ENCODE measurements around the gene SP2. TPM values are rescaled to one million over a fixed set of nuclear protein-coding genes. Genes with fewer than 3 reads are reported as not detected.
"Not testable (repeated sequence)": the region's sequence is repeated elsewhere in the genome, so short reads cannot be mapped to it uniquely, and the experiment has no call there.

The SP2 gene
- total RNA-seq, 1 donor from 2014 or later = 18.6 TPM

GRCh38 chr17:47918991-47919390 is 23.0 kb downstream of the SP2 start:
- peaks cover 18% of the 10 kb centered on the region for H3K36me3 Mint-ChIP-seq (ENCODE audit: insufficient read depth)
- no peak for DNase-seq (ENCODE audit: low spot score, unreplicated experiment)
- TF ChIP-seq, protein P1, sequence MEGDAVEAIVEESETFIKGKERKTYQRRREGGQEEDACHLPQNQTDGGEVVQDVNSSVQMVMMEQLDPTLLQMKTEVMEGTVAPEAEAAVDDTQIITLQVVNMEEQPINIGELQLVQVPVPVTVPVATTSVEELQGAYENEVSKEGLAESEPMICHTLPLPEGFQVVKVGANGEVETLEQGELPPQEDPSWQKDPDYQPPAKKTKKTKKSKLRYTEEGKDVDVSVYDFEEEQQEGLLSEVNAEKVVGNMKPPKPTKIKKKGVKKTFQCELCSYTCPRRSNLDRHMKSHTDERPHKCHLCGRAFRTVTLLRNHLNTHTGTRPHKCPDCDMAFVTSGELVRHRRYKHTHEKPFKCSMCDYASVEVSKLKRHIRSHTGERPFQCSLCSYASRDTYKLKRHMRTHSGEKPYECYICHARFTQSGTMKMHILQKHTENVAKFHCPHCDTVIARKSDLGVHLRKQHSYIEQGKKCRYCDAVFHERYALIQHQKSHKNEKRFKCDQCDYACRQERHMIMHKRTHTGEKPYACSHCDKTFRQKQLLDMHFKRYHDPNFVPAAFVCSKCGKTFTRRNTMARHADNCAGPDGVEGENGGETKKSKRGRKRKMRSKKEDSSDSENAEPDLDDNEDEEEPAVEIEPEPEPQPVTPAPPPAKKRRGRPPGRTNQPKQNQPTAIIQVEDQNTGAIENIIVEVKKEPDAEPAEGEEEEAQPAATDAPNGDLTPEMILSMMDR (IDR thresholded peaks at IDR 0.05; ENCODE audit: unreplicated experiment) = no peak
- no peak overlapping the region for H3K4me3 Mint-ChIP-seq (ENCODE audit: low read depth)
- no peaks in the 10 kb centered on the region for H3K9me3 Mint-ChIP-seq (ENCODE audit: low read depth)
- no peaks in the 10 kb centered on the region for H3K27me3 Mint-ChIP-seq
- H3K4me1 Mint-ChIP-seq (ENCODE audit: low read depth) = no peaks in the 10 kb centered on the region
- no peak overlapping the region for H3K27ac Mint-ChIP-seq

- not testable (repeated sequence) for H3K9me3 Mint-ChIP-seq (ENCODE audit: low read depth); H3K4me3 Mint-ChIP-seq (ENCODE audit: low read depth); H3K27me3 Mint-ChIP-seq; H3K4me1 Mint-ChIP-seq (ENCODE audit: low read depth); DNase-seq (ENCODE audit: low spot score, unreplicated experiment); H3K27ac Mint-ChIP-seq
- peaks cover 22% of the 10 kb centered on the region for H3K36me3 Mint-ChIP-seq (ENCODE audit: insufficient read depth)
Observed at GRCh38 chr17:47919889-47920288, 23.9 kb downstream of the SP2 start.

DNA sequence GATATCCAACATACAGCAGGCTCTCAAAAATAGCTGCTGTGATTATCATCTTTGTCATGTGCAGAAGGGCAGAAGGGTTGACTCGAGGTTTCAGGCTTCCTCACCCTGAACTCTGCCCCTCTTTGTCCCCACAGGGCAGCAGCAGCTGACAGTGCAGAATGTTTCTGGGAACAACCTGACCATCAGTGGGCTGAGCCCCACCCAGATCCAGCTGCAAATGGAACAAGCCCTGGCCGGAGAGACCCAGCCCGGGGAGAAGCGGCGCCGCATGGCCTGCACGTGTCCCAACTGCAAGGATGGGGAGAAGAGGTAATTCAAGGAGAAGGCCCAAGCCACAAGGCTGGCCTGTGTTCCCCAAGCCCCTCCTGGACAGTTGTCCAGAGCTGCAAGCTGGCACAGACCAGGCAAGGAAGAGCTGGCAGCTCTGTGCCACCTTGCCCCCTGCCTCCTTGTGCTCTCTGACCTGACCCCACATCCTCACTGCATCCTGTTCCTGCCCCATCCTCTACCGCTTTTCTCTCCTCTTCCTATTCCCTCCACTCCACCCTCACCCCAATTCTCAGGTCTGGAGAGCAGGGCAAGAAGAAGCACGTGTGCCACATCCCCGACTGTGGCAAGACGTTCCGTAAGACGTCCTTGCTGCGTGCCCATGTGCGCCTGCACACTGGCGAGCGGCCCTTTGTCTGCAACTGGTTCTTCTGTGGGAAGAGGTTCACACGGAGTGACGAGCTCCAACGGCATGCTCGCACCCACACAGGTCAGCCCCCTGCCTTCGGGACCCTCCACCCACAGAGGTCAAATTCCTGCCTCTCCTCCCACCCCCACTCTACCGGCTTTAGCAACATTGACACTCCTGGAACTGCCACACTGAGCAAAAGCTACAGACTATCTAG is 29.0 kb downstream of the SP2 start:
- Mint-ChIP-seq H3K27ac (no peak overlapping the region), H3K9me3 (ENCODE audit: low read depth) (no peaks in the 10 kb centered on the region), H3K36me3 (ENCODE audit: insufficient read depth) (peaks cover 30% of the 10 kb centered on the region)

GRCh38 chr17:47925678-47925988 is 29.6 kb downstream of the SP2 start:
- H3K4me3 Mint-ChIP-seq (ENCODE audit: low read depth) = no peak overlapping the region
- H3K36me3 Mint-ChIP-seq (ENCODE audit: insufficient read depth) = peaks cover 29% of the 10 kb centered on the region
- no peak for DNase-seq (ENCODE audit: low spot score, unreplicated experiment)
- TF ChIP-seq, protein P1 (IDR thresholded peaks at IDR 0.05; ENCODE audit: unreplicated experiment) = no peak
- H3K27me3 Mint-ChIP-seq = no peaks in the 10 kb centered on the region
- no peak overlapping the region for H3K27ac Mint-ChIP-seq
- H3K4me1 Mint-ChIP-seq (ENCODE audit: low read depth) = no peaks in the 10 kb centered on the region
- H3K9me3 Mint-ChIP-seq (ENCODE audit: low read depth) = no peaks in the 10 kb centered on the region

More for the DNA sequence above, 29.0 kb downstream of the SP2 start:
- Mint-ChIP-seq H3K4me3 (ENCODE audit: low read depth) (no peak overlapping the region), H3K27me3 (no peaks in the 10 kb centered on the region), H3K4me1 (ENCODE audit: low read depth) (no peaks in the 10 kb centered on the region)
- no peak for DNase-seq (ENCODE audit: low spot score, unreplicated experiment)
- TF ChIP-seq, protein P1 (IDR thresholded peaks at IDR 0.05; ENCODE audit: unreplicated experiment) = no peak

DNA sequence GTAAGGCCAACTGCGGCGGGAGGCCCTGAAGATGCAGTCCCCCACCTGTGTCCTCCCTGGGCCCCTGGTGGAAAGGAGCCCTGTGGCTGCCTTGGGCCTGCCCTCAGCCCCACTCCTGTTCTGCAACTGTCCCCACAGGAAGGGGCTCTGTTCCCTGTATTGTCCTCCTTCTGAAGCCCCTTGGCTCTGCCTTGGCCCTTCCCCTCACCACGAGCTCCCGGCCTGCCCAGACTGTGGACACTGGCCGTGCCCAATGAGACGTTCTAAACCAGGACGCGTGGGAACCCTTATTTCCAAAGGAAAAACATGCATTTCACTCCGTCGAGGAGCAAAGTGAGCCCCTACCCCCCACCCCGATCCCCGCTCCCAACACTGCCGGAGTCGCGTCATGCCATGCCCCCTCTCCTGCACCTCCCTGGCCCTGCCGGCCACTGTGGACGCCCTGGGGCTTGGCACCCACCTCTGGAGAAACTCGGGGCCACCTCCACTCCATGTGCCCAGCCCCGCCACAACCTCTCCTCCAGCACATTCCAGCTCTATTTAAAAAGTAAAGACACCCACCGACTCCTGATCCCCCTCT is 31.9 kb downstream of the SP2 start:
- peaks cover 2% of the 10 kb centered on the region for H3K4me1 Mint-ChIP-seq (ENCODE audit: low read depth)

More for the DNA sequence above, 31.9 kb downstream of the SP2 start:
- H3K4me3 Mint-ChIP-seq (ENCODE audit: low read depth) = no peak overlapping the region
- no peaks in the 10 kb centered on the region for H3K9me3 Mint-ChIP-seq (ENCODE audit: low read depth)
- no peaks in the 10 kb centered on the region for H3K27me3 Mint-ChIP-seq
- no peak overlapping the region for H3K27ac Mint-ChIP-seq
- no peak for DNase-seq (ENCODE audit: low spot score, unreplicated experiment)
- TF ChIP-seq, protein P1 (IDR thresholded peaks at IDR 0.05; ENCODE audit: unreplicated experiment) = no peak
- H3K36me3 Mint-ChIP-seq (ENCODE audit: insufficient read depth) = peaks cover 22% of the 10 kb centered on the region
